HCT116 (cell line): ENCODE measurements around the gene BHMT. TPM values are rescaled to one million over a fixed set of nuclear protein-coding genes. Genes with fewer than 3 reads are reported as not detected.

Experiments
- ATAC-seq: fragments of 200-7000 bp; cut with Tn5 transposase; 2 replicates; pipeline ENCODE4 v1.9.1; 2020; ENCODE audit warnings: mild to moderate bottlenecking, moderate library complexity
- BruUV-seq: library from RNA; stranded (reverse); fragments of 400-500 nt; replicated peaks from 2 replicates; lab custom pipeline; 2021; lab: Mats Ljungman, UMichigan
- CTCF ChIA-PET: fragments of 300-600 bp; sonication (Branson Sonifier 250); formaldehyde crosslinking; loops from one replicate; lab custom pipeline; 2021; ENCODE audit warnings: antibody characterized with exemption; lab: Charles Lee
- POLR2A ChIA-PET: fragments of 300-600, 350-600 bp; sonication (Branson Sonifier 250); formaldehyde crosslinking; loops from one replicate; lab custom pipeline; 2021; ENCODE audit warnings: antibody characterized with exemption; lab: Charles Lee
- RAD21 ChIA-PET, 2 experiments: fragments of 300-600 bp; sonication (Branson Sonifier 250); formaldehyde crosslinking; loops; one replicate each; lab custom pipeline; 2023; ENCODE audit warnings: low total read pairs in 2 of 2; ENCODE audit not compliant: uncharacterized antibody in 2 of 2, unreplicated experiment in 2 of 2, low non-redundant PET in 1 of 2; lab: Charles Lee
- DNase-seq: peaks from one replicate; pipeline ENCODE4 v3.0.0-alpha.2; 2010; ENCODE audit warnings: low read depth, low spot score
- H2AFZ ChIP-seq: fragments of 200-600 bp; shearing (Covaris generic), sonication (generic); 2 replicates; pipeline ENCODE4 v1.6.1; 2017; ENCODE audit warnings: low read depth, mixed run types, mixed read lengths, antibody characterized with exemption, low read length; ENCODE audit not compliant: poor library complexity, severe bottlenecking
- H3K27ac ChIP-seq: 2 replicates; pipeline ENCODE4 v1.5.1; 2012; ENCODE audit warnings: low read depth, low read length
- H3K27me3 ChIP-seq: fragments of 200-600 bp; sonication (generic); 2 replicates; pipeline ENCODE4 v1.6.1; 2016; ENCODE audit warnings: mixed run types, low read length, mixed read lengths; ENCODE audit not compliant: insufficient read depth
- H3K36me3 ChIP-seq, 2 experiments: fragments of 200-500 bp in 1 of 2; fragments of 200-600 bp in 1 of 2; sonication (Bioruptor generic) in 1 of 2; sonication (generic) in 1 of 2; 2 replicates each; pipeline versions ENCODE4 v1.5.1 to v1.6.1; 2014 to 2016; ENCODE audit warnings: low read length in 2 of 2, inconsistent platforms in 1 of 2, mixed read lengths in 1 of 2, mixed run types in 1 of 2; ENCODE audit not compliant: insufficient read depth in 2 of 2, control insufficient read depth in 1 of 2
- H3K4me1 ChIP-seq, 2 experiments: fragments of 200-600 bp in 1 of 2; sonication (generic) in 1 of 2; 2 replicates each; pipeline versions ENCODE4 v1.5.1 to v1.6.1; 2012 to 2017; ENCODE audit warnings: low read length in 2 of 2, inconsistent platforms in 1 of 2, mild to moderate bottlenecking in 1 of 2, mixed read lengths in 1 of 2, mixed run types in 1 of 2, moderate library complexity in 1 of 2; ENCODE audit not compliant: insufficient read depth in 2 of 2, control insufficient read depth in 1 of 2
- H3K4me2 ChIP-seq: fragments of 200-600 bp; sonication (generic); 2 replicates; pipeline ENCODE4 v1.6.1; 2017; ENCODE audit warnings: mixed run types, low read length, mixed read lengths
- H3K4me3 ChIP-seq, 2 experiments: fragments of 200-600 bp in 1 of 2; sonication (generic) in 1 of 2; replicated peaks in 1 of 2; 2 replicates each; pipeline ENCODE4 v1.5.1; 2011 to 2016; ENCODE audit warnings: low read length in 2 of 2, control low read depth in 1 of 2, low read depth in 1 of 2, mild to moderate bottlenecking in 1 of 2, mixed read lengths in 1 of 2, mixed run types in 1 of 2
- H3K79me2 ChIP-seq: fragments of 200-600 bp; sonication (generic); 2 replicates; pipeline ENCODE4 v1.6.1; 2017; ENCODE audit warnings: mild to moderate bottlenecking, mixed run types, low read length, moderate library complexity, mixed read lengths; ENCODE audit not compliant: insufficient read depth
- H3K9ac ChIP-seq: fragments of 200-600 bp; sonication (generic); 2 replicates; pipeline ENCODE4 v1.6.1; 2016; ENCODE audit warnings: low read length, mixed read lengths
- H3K9me2 ChIP-seq: fragments of 200-600 bp; sonication (generic), shearing (Covaris generic); 2 replicates; pipeline ENCODE4 v1.6.1; 2017; ENCODE audit warnings: mixed run types, mild to moderate bottlenecking, moderate library complexity; ENCODE audit not compliant: insufficient read depth
- H3K9me3 ChIP-seq, 2 experiments: fragments of 200-500 bp in 1 of 2; fragments of 200-600 bp in 1 of 2; sonication (Bioruptor generic) in 1 of 2; sonication (generic) in 1 of 2; 2 replicates each; pipeline ENCODE4 v1.6.1; 2014 to 2017; ENCODE audit warnings: low read length in 2 of 2, mixed read lengths in 2 of 2, inconsistent platforms in 1 of 2, low read depth in 1 of 2, mild to moderate bottlenecking in 1 of 2, mixed run types in 1 of 2, moderate library complexity in 1 of 2; ENCODE audit not compliant: control insufficient read depth in 1 of 2, insufficient read depth in 1 of 2
- H4K20me1 ChIP-seq: fragments of 200-600 bp; sonication (generic), shearing (Covaris generic); 2 replicates; pipeline ENCODE4 v1.6.1; 2017; ENCODE audit warnings: mixed run types, mild to moderate bottlenecking, moderate library complexity; ENCODE audit not compliant: insufficient read depth
- CBX3 ChIP-seq: IDR thresholded peaks from 2 replicates; pipeline ENCODE4 v1.6.1; 2012; ENCODE audit warnings: low read depth
- EGR1 ChIP-seq: IDR thresholded peaks from 2 replicates; pipeline ENCODE4 v1.6.1; 2012; ENCODE audit warnings: low read depth
- ELF1 ChIP-seq: IDR thresholded peaks from 2 replicates; pipeline ENCODE4 v1.6.1; 2012; ENCODE audit warnings: low read depth, borderline replicate concordance
- FOSL1 ChIP-seq: IDR thresholded peaks from 2 replicates; pipeline ENCODE4 v1.6.1; 2012; ENCODE audit warnings: low read depth
- POLR2A ChIP-seq: IDR thresholded peaks from 2 replicates; pipeline ENCODE4 v1.7.0; 2011; ENCODE audit warnings: borderline replicate concordance; ENCODE audit not compliant: insufficient read depth, insufficient read length; ENCODE audit errors: extremely low read depth
- SP1 ChIP-seq: IDR thresholded peaks from 2 replicates; pipeline ENCODE4 v1.6.1; 2012; ENCODE audit warnings: low read depth
- SRF ChIP-seq: IDR thresholded peaks from 2 replicates; pipeline ENCODE4 v1.6.1; 2012; ENCODE audit warnings: low read depth
- YY1 ChIP-seq: IDR thresholded peaks from 2 replicates; pipeline ENCODE4 v1.6.1; 2011; ENCODE audit warnings: low read length, low read depth, moderate library complexity, mild to moderate bottlenecking; ENCODE audit not compliant: insufficient replicate concordance; ENCODE audit errors: extremely low read depth
- ZFX ChIP-seq: fragments of 450-650 bp; IDR thresholded peaks from 2 replicates; pipeline ENCODE4 v1.6.1; 2017
- intact Hi-C: fragments of 100-400 bp; cut with micrococcal nuclease; formaldehyde crosslinking; loops from 2 replicates; pipeline ENCODE4 v1.10.0; 2022
- total RNA-seq: library from RNA; stranded (reverse); gene quantifications from one replicate; pipeline ENCODE4 v1.2.1, GENCODE V29; 2021; ENCODE audit not compliant: unreplicated experiment
- TF ChIP-seq, protein P1 (sequence below), 3 experiments: fragments of 200-600 bp in 1 of 3; sonication (generic) in 1 of 3; IDR thresholded peaks in 2 of 3; conservative IDR thresholded peaks in 1 of 3; 2 replicates each; pipeline ENCODE4 v1.5.1; 2012 to 2017; ENCODE audit warnings: low read depth in 2 of 3, low read length in 2 of 3, antibody characterized with exemption in 1 of 3, borderline replicate concordance in 1 of 3, control low read depth in 1 of 3, mild to moderate bottlenecking in 1 of 3, mixed read lengths in 1 of 3, mixed run types in 1 of 3, moderate library complexity in 1 of 3; ENCODE audit not compliant: insufficient read depth in 1 of 3

BHMT gene
- total RNA-seq, 1 experiment from 2014 or later = 0.44 TPM

DNA sequence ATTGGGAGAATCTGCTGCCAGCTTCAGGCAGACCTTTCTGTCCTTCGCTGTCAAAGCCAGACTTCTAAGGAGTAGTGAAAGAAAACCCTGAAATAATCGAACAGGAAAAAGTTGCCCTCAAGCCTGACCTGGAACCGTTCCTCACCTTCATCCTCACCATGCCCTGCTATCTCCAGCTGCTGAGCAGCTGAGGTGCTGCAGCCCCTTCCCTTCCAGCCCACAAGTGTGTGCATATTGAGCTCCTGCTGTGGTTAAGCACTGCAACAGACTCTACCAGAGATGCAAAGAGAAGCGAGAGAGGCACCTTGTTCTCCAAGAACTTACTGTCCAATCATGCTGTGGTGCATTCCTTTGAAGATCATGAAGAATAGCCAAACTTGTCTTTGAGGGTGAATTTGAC is 23.1 kb upstream of the BHMT start:
- H3K27me3 ChIP-seq = no peaks in the 10 kb centered on the region
- H3K79me2 ChIP-seq = no peaks in the 10 kb centered on the region
- H3K27ac ChIP-seq = no peak overlapping the region
- ChIA-PET CTCF (no interaction called here), RAD21 (no interaction called here), POLR2A (no interaction called here)
- no peak overlapping the region for H3K9ac ChIP-seq
- no peaks in the 10 kb centered on the region for H3K9me3 ChIP-seq
- DNase-seq (no peak), ATAC-seq (no peak)
- H3K36me3 ChIP-seq = no peaks in the 10 kb centered on the region
- H4K20me1 ChIP-seq = no peaks in the 10 kb centered on the region
- H3K9me2 ChIP-seq = no peaks in the 10 kb centered on the region
- H3K4me3 ChIP-seq = no peak overlapping the region
- no peak overlapping the region for H2AFZ ChIP-seq
- intact Hi-C loops = no loop called here
- H3K4me1 ChIP-seq = no peaks in the 10 kb centered on the region
- no peak overlapping the region for H3K4me2 ChIP-seq
- TF ChIP-seq SP1 (no peak), SRF (no peak), ZFX (no peak), CBX3 (no peak), ELF1 (no peak), YY1 (no peak)
- TF ChIP-seq, protein P1, sequence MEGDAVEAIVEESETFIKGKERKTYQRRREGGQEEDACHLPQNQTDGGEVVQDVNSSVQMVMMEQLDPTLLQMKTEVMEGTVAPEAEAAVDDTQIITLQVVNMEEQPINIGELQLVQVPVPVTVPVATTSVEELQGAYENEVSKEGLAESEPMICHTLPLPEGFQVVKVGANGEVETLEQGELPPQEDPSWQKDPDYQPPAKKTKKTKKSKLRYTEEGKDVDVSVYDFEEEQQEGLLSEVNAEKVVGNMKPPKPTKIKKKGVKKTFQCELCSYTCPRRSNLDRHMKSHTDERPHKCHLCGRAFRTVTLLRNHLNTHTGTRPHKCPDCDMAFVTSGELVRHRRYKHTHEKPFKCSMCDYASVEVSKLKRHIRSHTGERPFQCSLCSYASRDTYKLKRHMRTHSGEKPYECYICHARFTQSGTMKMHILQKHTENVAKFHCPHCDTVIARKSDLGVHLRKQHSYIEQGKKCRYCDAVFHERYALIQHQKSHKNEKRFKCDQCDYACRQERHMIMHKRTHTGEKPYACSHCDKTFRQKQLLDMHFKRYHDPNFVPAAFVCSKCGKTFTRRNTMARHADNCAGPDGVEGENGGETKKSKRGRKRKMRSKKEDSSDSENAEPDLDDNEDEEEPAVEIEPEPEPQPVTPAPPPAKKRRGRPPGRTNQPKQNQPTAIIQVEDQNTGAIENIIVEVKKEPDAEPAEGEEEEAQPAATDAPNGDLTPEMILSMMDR (IDR thresholded peaks at IDR 0.05 in 2 of 3, conservative IDR thresholded peaks at IDR 0.05 in 1 of 3; ENCODE audit: borderline replicate concordance in 1 of 3, insufficient read depth in 1 of 3, low read depth in 2 of 3, low read length in 2 of 3) = no peak
- TF ChIP-seq, all 23 proteins: peak for 0
- BruUV-seq = no TSS peak

DNA sequence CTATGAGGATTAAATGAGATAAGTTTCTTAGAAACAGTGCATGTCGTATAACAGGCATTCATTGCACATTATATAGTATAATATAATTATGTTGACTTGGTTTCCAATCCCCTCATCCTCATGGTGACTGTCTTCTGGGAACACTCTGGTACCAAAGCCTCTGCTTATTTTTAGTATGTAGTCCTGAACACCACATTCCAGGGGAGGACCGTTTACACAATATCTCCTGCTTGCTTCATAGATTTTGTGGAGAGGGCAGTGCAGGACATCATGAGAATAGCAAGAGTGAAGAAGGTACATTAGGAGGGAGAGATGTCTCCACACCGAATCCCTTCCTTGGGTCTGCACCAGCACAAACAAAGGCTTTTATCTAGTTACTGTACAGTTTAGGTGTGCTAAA is 20.5 kb upstream of the BHMT start:
- ChIA-PET RAD21 (no interaction called here), CTCF (no interaction called here), POLR2A (no interaction called here)
- Histone ChIP-seq H3K9ac (no peak overlapping the region), H3K4me1 (no peaks in the 10 kb centered on the region), H3K79me2 (no peaks in the 10 kb centered on the region), H3K9me3 (no peaks in the 10 kb centered on the region), H4K20me1 (no peaks in the 10 kb centered on the region), H3K9me2 (no peaks in the 10 kb centered on the region), H2AFZ (no peak overlapping the region), H3K4me3 (no peak overlapping the region), H3K27ac (no peak overlapping the region), H3K27me3 (no peaks in the 10 kb centered on the region)
- no peak for ATAC-seq
- DNase-seq = no peak
- intact Hi-C loops = no loop called here
- TF ChIP-seq FOSL1 = no peak
- no peak for TF ChIP-seq POLR2A
- no peak for TF ChIP-seq EGR1
- TF ChIP-seq, all 23 proteins: peak for 0
- Histone ChIP-seq H3K4me2 (no peak overlapping the region), H3K36me3 (no peaks in the 10 kb centered on the region)
- BruUV-seq = no TSS peak
